Erythroblast (primary cell): ENCODE results near the gene LKAAEAR1.
A peak's percentile ranks its signal among the peaks of the same experiment; 100 is the strongest.

Experiments used
- DNase-seq, 2 experiments: peaks; one replicate each; lab custom pipeline; 2025; lab: John Stamatoyannopoulos, UW
- GATA1 ChIP-seq: IDR thresholded peaks from 2 replicates; pipeline ENCODE4 v1.6.1; 2011; ENCODE audit warnings: low read depth, mild to moderate bottlenecking, control low read depth, low read length, moderate library complexity
- POLR2A ChIP-seq: IDR thresholded peaks from 2 replicates; pipeline ENCODE4 v1.6.1; 2011; ENCODE audit warnings: mild to moderate bottlenecking, low read length

LKAAEAR1 gene

GRCh38 chr20:64082126-64082731, 2.0 kb downstream of the LKAAEAR1 start:
- no peak for TF ChIP-seq GATA1
- TF ChIP-seq POLR2A: no peak
- DNase-seq: no peak

GRCh38 chr20:64081624-64081964, 2.6 kb downstream of the LKAAEAR1 start:
- no peak for TF ChIP-seq POLR2A
- no peak for TF ChIP-seq GATA1
- DNase-seq: no peak

DNA sequence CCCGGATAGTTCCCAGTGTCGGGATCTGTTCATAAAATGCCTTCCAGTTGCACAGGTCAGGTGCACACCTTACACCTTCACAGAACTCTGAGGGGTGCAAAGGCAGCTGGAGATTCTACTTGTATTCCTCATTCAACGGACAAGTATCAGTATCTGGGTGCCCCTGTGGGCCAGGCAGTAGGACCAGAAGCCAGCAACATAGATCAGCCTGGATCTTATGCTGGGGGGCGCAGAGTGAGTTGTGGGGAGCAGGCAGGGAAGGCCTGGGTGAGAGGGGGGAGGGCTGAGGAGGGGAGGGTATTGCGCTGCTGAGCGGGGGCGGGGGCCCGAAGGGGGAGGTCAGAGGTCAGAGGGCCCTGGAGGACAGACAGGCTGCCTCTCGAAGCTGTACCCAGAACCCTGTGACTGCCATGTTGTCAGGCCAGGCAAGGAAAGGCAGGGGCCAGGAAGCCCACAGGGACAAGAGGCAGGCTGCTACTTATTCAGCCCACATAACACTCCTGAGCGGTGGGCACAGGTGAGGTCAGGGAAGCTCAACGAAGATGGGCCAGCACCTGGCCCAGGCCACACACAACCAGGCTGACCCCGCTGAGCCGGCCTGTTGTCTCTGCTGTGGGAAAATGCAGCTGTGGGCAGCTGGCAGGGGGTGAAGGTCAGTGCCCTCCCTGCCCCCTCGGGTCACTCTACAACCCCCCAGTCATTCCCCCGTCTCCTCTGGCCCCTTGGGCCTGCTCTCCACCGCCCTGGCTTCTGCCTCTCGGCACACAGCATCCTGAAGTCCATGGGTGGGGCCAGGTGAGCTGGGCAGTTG, 3.2 kb downstream of the LKAAEAR1 start:
- TF ChIP-seq GATA1 (no peak), POLR2A (no peak)
- no peak for DNase-seq

DNA sequence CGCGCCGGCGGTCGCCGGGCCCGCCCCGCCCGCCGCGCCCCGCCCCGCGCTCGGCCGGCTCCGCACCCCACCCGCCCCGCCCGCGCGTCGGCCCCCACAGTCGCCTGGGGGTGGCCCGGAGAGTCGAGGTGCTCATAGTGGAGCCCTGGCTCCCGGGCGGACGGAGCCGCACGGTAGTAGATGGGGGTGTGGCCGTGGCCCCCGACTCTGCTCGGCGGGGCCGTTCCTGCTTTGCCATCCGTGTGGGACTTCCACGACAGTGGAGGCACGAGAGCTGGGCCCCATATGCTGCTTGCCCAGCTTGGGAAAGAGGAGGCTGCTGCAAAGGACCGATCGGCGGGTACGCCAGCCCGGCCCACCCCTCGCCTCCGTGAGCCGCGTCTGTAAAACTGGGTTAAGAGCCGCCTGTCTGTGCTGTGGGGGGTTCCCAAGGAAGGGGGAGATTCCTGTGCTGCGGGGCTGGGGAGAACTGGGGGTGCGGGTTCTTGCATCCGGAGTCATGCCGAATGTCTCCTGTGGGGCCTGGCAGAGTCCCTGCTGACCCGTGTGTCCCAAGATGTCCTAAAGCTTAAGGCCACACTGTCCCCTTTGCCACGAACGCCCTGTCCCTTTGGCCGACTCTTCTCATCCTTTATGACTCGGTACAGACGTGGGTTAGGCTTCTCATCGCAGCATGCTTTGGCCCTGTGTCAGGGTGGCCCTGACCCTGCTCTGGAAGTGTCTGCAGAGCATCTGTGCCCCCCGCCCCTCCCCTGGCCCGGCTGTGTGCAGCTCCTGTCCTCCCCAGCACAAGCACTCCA, 4.0 kb downstream of the LKAAEAR1 start, which contains the start of gene OPRL1:
OPRL1 (plus strand) TSS at position 70 of the 800 bp plus-strand sequence. CDS start 12,639 bp downstream, outside the sequence.
- TF ChIP-seq GATA1 (no peak), POLR2A (no peak)
- no peak for DNase-seq

DNA sequence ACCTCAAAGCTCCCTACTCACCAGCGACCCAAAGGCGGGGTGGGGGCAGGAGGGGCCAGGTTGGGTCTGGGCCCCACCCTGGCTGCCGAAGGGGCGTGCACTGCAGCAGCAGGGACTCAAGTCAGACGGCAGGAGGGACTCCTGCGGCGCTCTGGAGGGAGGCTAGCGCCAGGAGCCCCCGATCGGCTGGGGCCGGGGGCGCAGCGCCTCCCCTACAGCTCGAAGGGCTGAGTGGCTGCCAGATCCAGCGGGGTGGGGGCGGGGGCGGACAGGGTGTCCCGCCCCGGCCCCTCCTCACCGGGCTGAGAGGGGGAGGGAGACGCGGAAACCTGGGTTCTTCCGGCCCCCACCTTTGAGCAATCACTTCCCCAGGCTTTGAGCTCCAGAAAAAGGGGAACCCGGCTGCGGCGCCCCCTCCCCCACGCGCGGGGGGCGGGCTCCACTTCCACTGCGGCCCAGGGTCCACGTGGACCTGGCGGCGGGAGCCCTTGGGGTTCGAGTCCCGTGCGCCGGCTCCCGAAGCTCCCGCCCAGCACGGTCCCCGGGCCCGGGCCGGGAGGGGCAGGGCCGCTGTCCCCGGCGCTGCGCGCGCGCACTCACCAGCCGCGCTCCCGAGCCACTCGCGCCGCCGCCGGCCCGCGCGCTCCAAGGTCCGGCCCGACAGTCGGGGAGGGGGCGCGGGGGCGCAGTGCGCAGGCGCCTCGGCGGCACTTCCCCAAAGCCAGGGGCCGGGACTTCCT, 4.8 kb downstream of the LKAAEAR1 start, which contains the start of gene RGS19:
RGS19 (minus strand) TSS at position 246 of the 740 bp plus-strand sequence. CDS start 2,632 bp downstream, outside the sequence.
- no peak for TF ChIP-seq GATA1
- peak; percentile 65 to 68 for DNase-seq

DNA sequence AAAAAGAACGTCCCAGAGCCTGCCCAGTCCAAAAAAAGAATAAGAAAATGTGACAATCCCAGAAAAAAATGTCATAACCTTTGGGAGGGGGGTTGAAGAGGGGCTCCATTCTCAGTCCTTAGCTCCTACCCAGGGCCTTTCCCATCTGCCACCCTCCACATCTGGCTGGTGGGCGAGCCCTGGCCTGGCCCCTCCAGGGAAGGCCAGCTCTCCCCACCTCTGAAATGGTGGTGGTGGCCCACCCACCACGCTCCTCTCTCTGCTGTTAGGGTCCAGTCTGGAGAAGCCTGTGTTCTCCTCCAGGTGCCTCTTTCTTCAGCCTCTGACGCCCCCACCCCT, 5.3 kb downstream of the LKAAEAR1 start:
- TF ChIP-seq POLR2A: no peak
- no peak for TF ChIP-seq GATA1
- DNase-seq: no peak

GRCh38 chr20:64077876-64078551, 6.2 kb downstream of the LKAAEAR1 start:
- TF ChIP-seq GATA1: no peak
- no peak for TF ChIP-seq POLR2A
- no peak for DNase-seq

- no peak for TF ChIP-seq GATA1
- DNase-seq: no peak
These were observed 6.7 kb downstream of the LKAAEAR1 start for GRCh38 chr20:64077541-64077875.

DNA sequence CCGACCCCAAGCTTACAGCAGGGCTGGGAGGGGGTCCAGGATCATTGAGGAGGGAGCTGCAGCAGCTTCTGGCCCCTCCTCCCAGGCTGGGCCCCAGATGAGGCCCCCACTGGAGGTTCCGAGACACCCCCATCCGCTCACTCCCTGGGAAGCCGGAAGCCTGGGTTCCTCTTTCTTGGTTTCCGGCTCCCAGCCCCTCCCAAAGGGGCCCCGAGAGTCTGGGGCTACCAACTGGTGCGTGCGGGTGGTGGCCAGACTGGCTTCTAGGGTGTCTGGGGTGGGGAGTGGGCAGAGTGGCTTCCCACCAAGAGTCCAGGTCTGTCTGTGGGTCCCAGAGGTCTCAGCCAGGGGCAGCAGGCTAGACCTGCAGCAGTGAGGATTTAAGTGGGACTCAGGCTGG, 7.1 kb downstream of the LKAAEAR1 start:
- TF ChIP-seq POLR2A: no peak
- no peak for TF ChIP-seq GATA1
- DNase-seq: no peak

GRCh38 chr20:64076061-64076997, 7.9 kb downstream of the LKAAEAR1 start:
- DNase-seq: no peak
- TF ChIP-seq GATA1: no peak
- TF ChIP-seq POLR2A: no peak

- DNase-seq: no peak
- TF ChIP-seq GATA1: no peak
- no peak for TF ChIP-seq POLR2A
These were observed 8.6 kb downstream of the LKAAEAR1 start for GRCh38 chr20:64075556-64075955.

DNA sequence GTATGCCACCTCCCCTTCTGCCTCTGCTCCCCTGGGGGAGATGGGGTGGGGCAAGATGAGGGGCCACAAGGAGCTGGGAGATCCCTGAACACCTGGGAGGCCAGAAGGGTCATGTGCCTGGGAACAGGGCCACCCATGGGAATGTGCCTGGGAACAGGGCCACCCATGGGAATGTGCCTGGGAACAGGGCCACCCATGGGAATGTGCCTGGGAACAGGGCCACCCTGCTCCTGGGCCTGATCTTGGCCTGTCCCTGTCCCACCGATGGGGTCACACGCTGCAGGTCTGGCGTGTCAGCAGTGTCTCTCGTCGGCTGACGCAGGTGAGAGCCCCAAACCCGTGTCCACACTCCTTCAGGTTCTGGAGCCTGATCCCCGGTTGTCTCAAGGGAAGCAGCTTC, 9.2 kb downstream of the LKAAEAR1 start:
- TF ChIP-seq GATA1 (no peak), POLR2A (no peak)
- no peak for DNase-seq
